CD4-positive, alpha-beta T cell treated with Interleukin-10 for 1 hour (primary cell): ENCODE results near the gene HMGN1.
A peak's percentile ranks its signal among the peaks of the same experiment; 100 is the strongest.

ENCODE experiments used
- DNase-seq: peaks from one replicate; pipeline ENCODE4 v3.0.0-alpha.2; 2020

Gene HMGN1

DNA sequence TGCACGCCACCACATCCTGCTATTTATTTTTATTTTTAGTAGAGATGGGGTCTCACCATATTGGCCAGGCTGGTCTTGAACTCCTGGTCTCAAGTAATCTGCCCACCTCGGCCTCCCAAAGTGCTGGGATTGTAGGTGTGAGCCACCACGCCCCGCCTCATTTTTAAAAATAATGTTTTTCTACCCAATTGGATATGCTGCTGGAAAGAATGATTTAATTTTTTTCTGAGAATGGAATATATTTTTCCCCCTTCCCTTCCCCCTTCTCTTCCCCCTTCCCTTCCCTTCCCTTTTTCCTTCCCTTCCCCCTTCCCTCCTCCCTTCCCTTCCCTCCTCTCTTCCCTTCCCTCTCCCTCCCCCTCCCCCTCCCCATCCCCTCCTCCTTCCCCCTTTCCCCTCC is 17.7 kb upstream of the HMGN1 start:
- DNase-seq = no peak

DNA sequence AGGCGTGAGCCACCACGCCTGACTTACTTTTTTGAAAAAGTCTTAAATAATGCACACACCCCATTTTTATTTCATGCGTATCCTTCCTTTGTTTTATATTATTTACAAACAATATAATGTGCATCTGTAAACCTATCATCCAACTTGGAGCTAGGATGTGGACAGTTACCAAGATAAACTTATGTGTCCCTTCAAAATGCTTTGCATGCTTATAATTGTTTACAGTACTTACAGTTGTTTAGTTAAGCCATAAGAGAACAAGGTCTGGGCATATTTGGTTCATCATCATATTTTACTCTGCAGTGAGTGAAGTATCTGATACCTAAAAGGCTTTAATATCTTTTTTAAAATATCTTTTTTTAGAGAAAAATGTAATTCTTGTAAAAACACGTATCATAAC is 16.1 kb upstream of the HMGN1 start:
- DNase-seq = no peak

DNA sequence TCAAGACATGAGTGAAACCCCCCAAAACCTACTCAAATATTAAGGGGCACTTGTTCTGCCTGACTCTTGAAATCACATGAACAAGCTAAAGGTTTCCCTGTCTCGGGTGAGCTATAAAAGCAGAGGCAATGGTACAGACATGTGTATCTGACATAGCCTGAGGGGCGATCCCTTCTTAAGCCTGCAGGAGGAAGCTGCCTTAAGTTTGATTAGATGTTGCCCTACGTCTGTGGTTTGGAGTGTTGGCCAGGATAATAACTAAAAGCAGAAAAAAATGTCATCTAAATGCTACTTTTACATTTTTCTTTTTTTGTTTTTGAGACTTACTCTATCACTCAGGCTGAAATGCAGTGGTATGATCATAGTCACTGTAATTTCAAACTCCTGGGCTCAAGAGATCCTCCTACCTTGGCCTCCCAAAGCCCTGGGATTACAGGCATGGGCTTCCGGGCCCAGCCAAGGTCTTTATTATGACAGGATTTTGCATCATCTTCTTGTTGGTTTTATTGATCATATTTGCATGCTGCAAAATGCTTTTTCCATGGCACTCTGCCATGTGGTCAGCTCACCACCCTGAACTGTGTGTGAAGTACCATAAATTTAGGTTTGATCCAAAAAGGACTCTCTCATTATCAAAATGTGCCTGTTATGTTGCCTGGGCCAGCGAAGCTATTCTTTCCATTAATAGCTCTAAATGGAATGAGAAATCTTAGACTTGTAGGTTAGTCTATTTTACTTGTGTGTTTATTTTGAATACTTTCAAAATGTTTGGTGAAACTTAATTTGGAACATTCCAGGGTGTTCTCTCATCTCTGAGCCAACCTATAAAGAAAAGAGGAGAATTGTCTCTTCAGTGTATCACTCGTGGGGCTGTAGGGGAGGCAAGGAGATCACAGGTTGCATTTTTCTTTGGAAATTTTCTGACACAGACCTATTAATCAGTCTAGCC is 15.0 kb upstream of the HMGN1 start:
- no peak for DNase-seq

DNA sequence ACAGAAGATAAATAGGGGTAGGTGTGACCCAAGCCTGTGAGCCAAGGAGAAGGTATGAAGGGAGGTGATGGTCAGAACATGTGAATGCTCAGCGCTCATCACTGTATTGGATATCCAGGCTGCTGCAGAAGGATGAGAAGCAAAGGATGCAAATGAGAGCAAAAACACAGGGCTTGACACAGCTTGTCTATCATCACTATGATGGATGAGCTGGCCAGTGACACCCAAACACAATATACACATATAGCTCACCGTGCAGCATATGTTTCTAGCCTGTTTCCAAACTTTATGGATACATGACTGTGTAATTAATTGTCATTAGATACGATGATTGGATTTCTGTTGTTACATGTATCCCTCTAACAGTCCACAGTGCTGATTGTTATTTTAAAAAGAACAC is 13.8 kb upstream of the HMGN1 start:
- DNase-seq = no peak

DNA sequence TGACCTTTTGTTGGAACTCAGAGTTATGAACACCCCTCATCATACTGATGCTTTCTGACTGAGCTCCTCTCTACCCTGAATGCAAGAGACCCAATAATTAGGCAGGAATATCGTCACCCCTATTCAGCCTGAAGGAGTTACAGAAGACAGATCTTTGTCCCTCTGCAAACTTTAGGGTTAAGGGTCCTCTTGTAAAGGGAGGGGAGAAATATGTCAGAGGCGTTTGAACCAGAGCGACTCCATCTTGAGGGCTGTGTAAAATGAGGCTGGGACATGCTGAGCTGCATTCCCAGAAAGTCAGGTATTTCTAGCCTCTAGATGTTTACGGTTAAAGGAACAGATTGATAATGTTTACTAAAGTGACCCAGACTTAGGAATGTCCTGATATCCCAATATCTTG is 10.5 kb upstream of the HMGN1 start:
- DNase-seq = no peak

DNA sequence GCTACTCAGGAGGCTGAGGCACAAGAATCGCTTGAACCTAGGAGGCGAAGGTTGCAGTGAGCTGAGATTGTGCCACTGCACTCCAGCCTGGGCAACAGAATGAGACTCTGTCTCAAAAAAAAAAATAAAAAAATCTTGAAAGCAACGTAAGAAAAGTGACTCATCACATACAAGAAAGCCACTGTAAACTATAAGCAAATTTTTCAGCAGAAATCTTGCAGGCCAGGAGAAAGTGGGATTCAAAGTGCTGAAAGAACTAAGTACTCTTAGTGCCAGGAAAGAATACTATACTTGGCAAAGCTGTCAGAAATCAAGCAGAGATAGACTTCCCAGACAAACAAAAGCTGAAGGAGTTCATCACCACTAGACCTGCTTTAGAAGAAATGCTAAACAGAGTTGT is 4.4 kb upstream of the HMGN1 start:
- DNase-seq = no peak

DNA sequence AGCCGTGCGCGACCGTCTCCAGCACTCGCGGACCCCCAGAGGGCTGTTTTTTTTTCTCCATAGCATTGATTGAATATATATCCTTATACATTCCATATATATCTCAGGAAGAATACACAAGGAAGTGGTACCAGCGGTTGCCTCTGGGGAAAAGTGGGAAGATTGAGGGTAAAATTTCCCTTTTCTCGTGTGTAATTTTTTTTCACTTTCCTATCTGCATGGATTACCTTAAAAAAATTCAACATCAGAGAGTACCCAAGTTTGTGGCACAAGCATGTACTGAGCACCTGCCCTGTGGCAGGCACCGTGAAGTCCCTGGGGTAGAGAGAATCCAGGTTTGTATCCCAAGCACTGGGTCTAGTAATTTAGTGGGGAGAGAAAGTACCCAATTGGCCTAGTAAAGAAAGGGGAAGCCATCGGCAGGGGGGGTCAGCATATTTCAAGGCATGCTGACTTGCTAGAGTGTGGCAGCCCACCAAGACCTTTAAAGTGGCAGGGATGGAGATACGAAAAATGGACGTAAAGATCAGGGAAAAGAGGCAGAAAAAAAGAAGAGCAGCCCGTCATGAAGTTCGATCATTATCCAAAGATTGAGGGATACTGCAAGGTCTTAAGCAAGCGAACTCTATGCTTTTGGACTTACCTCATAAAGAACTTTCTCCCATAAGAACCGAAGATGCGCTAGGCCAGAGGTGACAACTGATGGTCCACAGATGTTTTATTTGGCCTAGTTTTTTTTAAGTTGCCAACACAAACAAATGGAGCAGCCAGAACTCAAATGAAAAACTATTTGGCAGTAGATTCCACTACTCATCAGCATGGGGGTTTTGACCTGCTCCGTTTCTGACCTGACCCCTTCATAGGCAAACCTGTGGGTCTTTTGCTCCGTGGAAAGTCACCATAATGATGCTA is 1.5 kb upstream of the HMGN1 start:
- DNase-seq = no peak

DNA sequence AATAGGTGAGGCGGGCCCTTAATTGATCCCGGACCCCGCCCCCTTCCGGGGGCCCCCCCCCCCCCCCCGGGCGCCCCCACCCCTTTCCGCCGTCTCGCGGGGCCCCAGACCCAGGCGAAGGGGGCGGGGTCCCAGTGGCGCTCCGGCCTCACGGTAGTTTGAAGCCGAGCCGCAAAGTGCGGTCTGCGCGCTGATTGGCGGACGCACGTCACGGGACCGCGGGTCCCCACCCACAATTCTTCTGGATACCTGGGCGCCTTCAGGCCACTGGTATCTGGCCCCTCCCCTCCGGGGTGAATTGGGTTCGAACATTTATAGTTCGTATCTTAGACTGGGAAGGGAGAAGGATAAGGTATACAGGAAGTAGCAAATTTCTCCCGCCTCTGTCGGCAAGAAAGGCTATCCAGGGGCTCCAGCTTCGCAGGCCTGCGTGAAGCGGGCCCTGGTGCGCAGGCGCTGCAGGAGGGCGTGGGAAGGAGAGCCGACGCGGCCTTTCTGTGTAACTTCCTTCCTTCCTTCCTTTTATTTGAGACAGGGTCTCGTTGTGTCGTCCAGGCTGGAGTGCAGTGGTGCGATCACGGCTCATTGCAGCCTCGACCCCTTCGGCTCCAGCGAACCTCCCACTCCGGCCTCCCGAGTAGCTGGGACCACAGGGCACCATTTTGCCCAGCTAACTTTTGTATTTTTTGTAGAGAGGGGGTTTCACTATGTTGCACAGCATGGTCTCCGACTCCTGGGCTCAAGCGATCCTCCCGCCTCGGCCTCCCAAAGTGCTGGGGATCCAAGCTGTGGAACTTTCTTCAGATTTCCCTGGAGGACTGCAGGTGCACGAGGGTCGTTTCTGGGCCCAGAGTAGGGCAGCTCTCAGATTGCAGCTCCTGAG is 564 bp upstream of the HMGN1 start:
- peak; percentile 96 for DNase-seq

DNA sequence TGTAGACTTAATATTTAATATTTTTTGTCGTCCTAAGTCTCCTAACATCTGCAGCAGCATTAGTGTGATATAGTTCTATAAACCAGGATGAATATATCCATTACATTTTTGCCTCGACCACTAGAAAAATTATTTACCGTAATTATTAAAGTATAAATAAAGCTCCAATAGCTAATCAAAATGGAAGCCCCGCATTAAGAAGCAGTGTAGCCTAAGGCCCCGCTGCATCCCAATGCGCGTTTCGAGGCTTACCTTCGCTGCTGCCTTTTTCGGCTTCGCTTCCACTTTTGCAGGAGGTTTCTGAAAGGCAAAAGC is 891 bp downstream of the HMGN1 start:
- no peak for DNase-seq

DNA sequence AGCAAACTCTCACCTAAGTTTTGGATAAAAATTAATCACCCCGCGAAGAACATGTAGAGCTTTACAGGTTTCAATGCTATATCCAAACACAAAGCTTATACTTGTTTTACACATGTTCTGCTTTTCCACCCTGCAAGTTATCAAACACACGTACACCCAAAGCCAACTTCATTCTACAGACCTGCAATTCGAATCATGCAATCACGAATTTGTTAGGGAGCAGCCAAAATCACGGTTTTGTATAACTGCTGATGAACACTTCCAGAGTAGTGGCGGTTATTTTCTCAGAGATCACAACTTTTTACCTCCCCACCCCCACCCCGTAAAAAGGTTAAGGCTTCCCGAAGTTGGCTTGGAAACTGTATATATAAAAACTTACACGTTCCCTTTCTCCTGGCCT is 1.4 kb downstream of the HMGN1 start:
- DNase-seq = no peak

DNA sequence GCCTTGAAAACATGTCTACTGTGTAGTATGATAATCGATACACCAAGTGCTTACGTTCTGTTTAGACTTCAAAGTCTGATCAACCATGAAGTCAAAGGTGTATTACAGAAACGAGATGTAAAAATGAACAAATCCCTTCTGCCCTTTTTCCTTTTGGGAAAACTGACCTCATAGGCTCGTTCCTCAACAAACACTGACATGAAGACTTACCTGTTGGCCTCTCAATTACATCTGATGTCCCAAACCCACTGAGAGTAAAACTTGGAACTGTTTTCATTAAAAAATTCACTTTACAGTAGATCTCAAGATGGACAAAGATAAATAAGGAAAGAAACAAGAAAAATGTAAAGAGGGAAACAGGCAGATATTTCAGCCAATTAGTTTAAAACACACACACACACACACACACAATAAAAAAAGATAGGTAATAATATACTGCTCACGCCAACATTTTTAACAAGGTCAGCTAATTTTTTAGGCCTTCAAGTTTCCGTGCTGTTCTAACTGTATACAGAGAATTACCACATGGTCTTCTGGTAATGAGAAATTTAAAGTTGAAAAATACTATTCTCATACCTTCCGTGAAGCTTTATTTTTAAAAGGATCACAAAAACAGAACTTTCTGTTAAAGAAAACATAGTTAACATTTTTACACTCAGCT is 2.1 kb downstream of the HMGN1 start:
- no peak for DNase-seq

DNA sequence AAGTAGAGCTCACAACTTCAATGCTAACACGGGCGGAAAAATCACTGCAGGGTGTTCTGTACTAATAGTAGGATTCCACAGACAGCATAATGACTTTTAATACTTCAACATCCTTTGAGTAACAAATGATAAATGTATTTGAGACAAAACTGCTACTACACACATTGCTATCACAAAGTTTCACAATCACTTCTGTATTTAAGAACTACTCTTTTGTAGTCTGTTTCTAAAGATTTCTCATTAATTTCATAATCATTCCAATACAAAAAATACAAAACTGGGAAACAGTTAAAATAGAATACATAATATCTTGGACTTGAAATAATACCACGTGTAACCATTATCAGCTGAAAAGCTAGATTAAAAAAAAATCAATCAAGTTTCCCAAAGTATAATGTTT is 2.7 kb downstream of the HMGN1 start:
- no peak for DNase-seq

DNA sequence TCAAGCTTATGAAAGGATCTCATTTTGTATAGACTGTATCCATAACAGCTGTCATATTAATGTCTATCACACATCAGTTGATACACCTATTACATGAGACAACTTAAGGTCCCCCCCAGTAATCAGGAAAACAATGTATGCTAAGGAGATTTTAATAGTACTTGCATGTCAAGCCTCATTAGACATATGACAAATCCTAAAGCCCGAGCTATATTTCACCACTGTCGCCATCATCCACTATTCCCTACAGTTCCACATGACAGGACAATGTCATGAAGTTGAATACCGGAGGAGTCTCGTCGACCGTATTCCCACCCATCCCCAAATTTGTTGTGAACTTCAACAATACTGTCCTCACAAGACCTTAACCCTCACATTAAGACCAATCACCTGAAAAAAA is 3.4 kb downstream of the HMGN1 start:
- DNase-seq = no peak

DNA sequence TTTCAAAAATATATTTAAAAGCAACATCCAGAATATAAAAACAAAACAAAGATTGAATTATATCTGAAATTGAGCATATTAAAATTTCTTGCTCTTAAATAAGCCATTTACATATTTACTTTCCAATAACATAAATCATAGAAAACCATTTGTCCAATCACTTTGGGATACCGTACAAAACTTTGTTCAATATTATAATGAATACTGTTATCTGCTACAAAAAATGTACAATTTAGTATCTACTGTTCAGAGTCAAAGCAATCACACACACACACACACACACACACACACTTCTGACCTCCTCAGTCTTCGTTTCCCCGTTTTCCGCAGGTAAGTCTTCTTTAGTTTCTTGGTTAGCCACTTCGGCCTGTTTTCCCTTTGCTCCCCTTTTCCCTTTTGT is 4.0 kb downstream of the HMGN1 start:
- DNase-seq = no peak

DNA sequence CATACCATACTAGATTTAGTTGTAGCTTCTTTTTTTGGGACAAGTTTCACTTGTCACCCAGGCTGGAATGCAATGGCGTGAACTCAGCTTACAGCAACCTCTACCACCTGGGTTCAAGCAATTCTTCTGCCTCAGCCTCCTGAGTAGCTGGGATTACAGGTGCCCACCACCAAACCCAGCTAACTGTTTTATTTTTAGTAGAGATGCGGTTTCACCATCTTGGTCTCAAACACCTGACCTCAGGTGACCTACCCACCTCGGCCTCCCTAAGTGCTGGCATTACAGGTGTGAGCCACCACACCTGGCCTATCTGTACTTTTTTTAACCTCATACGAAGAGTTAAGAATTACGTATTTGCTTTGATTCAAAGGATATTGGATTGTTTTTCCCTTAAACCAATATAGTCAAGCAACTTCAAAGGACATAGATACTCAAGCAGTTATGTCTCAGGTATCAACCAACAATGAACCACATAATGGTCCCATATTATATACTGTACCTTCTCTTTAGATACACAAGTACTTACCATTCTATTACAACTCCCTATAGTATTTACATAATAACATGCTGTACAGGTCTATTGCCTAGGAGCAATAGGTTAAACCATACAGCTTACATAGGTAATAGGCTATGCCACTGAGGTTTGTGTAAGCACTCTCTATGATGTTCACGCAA is 7.5 kb downstream of the HMGN1 start:
- DNase-seq = no peak

DNA sequence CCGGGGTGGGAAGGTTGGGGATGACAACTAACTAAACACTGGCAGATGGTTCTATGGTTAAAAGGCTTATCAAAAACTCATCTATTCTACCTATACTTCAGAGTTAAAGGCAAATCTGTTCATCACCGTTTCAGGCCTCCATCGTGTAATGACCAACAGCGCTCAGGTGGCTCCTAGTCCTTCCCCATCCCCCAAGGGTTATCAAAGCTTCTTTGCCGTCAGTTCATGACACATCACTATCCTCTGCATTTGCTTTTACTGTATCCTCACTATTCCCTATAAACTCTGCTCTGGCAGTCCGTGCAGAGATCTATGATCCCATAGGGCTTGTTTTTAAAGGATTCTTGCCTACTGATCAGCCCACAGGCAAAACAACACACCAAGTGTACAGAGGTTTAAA is 8.2 kb downstream of the HMGN1 start:
- no peak for DNase-seq

DNA sequence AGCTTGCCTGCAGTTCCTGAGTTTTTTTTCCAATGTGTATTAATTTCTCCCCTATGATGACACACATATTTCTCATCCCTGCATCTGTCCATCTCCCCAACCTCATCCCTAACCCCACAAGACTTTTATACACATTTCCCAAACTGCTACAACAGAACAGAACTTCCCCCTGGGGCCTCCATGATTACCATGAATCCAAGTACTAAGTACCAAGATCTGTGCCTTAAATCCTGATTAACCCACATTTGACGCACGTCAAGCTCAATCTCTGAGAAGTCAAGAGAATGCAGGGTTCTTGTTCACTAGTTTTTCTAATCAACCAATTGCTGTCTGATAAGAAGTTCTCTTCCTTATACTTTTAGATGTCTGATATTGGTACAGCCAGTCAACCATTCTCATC is 9.7 kb downstream of the HMGN1 start:
- DNase-seq = no peak

DNA sequence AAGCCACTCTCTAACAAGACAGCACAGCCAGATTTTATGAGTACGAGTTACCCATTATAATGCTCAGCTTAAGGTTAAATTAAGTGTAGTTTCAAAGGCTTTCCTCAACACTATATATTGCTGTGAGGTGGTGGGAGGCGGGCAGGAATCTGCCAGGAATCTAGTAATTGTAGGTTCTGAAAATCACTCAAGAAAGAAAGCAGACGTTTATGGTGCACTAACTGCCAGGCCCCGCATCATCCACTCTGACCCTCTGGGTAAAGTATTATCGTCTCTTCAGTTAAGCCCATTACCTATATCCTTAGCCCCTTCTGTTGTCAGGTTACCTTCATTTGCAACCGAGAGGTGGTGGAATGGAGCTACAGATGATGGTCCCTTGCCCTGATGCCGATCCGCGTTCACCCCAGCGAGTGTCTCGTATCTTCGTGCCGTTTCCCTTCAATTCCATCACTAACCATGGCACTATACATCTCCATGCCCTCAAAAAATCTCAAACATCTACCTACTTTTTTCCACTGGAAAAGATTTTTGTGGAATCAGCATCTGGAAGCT is 12.4 kb downstream of the HMGN1 start:
- no peak for DNase-seq

DNA sequence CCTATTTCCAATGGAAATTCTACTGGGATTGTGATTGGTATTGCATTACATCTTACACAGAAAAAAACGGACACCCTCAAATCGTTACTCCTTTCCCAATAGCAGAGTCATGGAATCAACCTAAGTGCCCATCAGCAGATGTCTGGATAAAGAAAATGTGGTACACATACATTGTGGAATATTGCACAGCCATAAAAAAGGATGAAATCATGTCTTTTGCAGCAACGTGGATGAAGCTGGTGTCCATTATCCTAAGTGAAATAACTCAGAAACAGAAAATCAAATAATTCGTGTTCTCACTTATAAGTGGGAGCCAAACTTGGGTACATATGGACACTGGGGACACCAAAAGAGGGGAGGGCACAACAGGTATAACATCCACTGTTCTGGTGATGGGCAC is 14.3 kb downstream of the HMGN1 start:
- DNase-seq = no peak

DNA sequence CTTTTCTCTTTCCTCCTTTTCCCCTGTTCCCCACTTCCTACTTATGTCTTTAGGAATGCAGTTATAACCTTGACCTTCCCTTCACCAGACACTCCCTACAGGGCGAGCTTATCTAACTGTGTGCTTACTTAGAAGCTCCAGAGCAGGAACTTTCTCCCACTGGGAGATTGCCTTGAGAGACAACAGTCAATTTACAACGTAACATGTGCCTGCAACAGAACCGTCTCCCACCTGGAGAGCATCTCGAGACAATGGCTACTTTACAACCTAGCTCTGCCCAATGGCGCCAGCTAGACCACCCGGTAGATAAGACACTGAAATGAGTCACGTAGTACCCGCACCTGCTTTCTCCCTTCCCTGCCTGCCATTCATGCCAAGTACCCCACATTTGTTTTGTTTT is 16.7 kb downstream of the HMGN1 start:
- DNase-seq = no peak

DNA sequence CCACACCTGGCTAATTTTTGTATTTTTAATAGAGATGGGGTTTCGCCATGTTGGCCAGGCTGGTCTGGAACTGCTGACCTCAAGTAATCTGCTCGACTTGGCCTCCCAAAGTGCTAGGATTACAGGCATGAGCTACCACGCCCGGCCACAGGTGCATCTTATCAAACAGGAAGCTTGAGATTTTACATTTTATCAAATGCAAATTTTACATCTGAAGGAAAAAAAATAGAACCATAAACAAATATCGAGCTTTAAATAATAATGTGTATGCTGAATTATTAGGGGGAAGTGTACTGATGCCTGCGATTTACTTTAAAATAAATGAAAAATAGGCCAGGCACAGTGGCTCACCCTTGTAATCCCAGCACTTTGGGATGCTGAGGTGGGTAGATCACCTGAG is 18.9 kb downstream of the HMGN1 start:
- no peak for DNase-seq

DNA sequence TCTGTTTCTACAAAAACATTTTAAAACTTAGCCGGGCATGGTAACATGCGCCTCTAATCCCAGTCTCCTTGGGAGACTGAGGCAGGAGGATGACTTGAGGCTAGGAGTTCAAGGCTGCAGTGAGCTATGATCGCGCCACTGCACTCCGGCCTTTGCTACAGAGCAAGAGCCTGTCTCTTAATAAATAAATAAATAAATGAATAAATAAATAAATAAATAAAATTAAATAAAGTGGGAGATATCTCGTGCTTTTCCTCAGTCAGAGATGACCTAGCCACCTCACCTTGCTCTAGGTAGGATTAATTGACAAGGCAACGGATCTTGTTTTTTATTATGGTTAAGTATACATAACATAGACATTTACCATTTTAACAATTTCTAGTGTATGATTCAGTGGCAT is 21.2 kb downstream of the HMGN1 start:
- no peak for DNase-seq
